GM06990 (cell line): ENCODE measurements around the gene TBX15.

Experiments
- DNase-seq: peaks from one replicate; pipeline ENCODE4 v3.0.0-alpha.2; 2011; ENCODE audit not compliant: insufficient read length; ENCODE audit errors: extremely low read depth
- H3K27me3 ChIP-seq: replicated peaks from 2 replicates; pipeline ENCODE4 v1.6.0; 2011; ENCODE audit warnings: low read length; ENCODE audit not compliant: control insufficient read depth, insufficient read depth
- H3K36me3 ChIP-seq: 2 replicates; pipeline ENCODE4 v1.5.1; 2011; ENCODE audit warnings: low read length; ENCODE audit not compliant: control insufficient read depth, insufficient read depth
- H3K4me3 ChIP-seq: replicated peaks from 2 replicates; pipeline ENCODE4 v1.5.1; 2011; ENCODE audit warnings: low read depth, mild to moderate bottlenecking, control low read depth, low read length
- TF ChIP-seq, protein P1 (sequence below): IDR thresholded peaks from 2 replicates; pipeline ENCODE4 v1.5.1; 2011; ENCODE audit warnings: low read length, control low read depth, mild to moderate bottlenecking, inconsistent platforms; ENCODE audit not compliant: insufficient read depth, poor library complexity, severe bottlenecking

The TBX15 gene

DNA sequence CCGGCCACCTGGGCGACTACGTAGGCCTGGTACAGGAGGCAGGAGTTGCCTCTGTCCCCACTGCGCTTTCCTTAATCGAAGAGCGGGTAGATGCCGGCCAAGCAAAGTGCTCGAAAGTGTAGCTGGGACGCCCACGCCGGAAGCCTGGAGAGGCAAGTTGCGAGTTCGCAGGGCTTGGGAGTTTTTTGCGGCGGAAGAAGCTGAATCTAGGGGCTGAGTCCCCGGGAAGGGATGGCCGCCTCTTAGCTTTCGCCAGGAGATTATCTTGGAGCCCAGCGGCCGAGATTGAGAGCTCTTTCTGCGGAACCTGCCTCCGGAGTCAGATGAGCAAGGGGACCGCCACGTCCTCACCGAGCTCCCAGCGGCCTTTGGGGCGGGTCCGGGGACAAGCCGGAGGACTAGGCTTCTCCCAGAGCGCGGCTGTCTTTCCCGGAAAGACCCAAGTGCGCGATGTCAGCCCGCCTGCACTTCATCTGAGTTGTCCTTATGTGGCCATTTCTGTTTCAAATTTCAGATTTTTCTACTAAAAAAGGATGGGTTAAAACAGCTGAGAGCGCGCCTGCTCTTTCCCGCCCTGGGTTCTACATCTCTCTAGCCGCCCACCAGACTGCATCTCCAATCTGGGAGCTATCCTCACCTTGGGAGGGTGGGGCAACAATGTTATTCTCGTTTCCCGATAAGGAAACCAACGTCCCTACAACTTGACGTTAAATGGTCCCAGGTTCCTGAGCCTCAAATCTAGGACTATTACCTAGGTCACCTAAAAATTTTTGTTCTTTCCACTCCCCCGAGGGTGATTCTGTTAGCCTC, 12.4 kb upstream of the TBX15 start:
- H3K27me3 ChIP-seq, result peaks cover 2% of the 10 kb centered on the region
- no peak for DNase-seq
- TF ChIP-seq, protein P1, sequence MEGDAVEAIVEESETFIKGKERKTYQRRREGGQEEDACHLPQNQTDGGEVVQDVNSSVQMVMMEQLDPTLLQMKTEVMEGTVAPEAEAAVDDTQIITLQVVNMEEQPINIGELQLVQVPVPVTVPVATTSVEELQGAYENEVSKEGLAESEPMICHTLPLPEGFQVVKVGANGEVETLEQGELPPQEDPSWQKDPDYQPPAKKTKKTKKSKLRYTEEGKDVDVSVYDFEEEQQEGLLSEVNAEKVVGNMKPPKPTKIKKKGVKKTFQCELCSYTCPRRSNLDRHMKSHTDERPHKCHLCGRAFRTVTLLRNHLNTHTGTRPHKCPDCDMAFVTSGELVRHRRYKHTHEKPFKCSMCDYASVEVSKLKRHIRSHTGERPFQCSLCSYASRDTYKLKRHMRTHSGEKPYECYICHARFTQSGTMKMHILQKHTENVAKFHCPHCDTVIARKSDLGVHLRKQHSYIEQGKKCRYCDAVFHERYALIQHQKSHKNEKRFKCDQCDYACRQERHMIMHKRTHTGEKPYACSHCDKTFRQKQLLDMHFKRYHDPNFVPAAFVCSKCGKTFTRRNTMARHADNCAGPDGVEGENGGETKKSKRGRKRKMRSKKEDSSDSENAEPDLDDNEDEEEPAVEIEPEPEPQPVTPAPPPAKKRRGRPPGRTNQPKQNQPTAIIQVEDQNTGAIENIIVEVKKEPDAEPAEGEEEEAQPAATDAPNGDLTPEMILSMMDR, result no peak
- H3K4me3 ChIP-seq, result no peak overlapping the region
- no peaks in the 10 kb centered on the region for H3K36me3 ChIP-seq

DNA sequence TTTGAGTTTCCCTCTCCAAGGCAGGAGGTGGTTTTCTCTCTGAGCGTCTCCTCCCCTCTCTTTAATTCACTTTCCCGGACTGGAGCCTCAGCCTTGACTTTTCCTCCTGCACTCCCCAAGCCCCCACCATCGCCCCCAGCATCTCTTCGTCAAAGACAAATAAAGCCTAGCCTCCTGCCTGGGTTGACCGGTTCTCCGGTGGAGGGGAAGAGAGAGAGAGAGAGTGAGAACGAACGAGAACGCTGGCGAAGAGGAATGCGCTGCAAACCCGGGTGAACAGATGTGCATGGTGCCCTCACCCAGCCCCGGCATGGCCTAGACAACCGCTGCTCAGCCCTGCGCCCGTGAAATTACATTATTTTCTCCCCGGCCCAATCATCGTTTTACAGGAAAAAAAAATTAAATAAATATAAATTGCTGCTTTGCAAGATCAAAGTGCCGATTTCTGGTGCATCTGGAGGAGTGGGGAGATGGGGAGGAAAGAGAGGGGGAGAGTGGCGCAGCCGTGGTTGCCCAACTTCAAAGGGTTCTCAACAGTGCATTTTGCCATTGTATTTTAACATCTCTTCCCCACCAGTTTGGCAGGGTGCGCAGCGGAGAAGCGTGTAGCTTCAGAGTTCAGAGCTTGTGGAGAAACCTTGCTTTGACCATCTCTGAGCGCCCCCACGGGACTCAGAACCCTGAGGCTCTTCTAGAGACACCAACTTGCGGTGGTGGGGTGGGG, 11.4 kb upstream of the TBX15 start:
- Histone ChIP-seq H3K4me3 (no peak overlapping the region), H3K36me3 (no peaks in the 10 kb centered on the region), H3K27me3 (no peaks in the 10 kb centered on the region; the same call in none of the 2 replicates)
- TF ChIP-seq, protein P1, result no peak
- no peak for DNase-seq

DNA sequence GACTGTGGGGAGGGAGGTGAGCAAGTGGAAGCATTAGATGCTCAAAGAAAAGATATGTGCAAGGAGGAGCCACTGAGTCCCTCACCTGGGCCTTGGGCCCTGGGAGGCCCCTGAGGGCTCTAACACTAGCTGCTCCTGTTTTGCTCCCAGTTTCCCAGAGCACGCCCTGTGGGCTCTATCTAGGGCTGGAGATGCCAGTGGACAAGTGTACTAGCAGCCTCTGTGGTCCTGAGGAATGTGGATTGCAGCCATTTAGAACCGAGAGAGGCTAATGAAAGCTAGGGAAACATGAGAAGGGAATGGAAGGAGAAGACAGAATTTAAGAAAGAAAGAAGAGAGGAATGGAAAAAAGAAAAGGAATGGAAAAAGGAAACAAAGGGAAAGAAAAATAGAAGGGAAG, 10.0 kb upstream of the TBX15 start:
- Histone ChIP-seq H3K36me3 (no peaks in the 10 kb centered on the region), H3K4me3 (no peak overlapping the region), H3K27me3 (no peaks in the 10 kb centered on the region; the same call in none of the 2 replicates)
- TF ChIP-seq, protein P1, result no peak
- DNase-seq, result no peak

DNA sequence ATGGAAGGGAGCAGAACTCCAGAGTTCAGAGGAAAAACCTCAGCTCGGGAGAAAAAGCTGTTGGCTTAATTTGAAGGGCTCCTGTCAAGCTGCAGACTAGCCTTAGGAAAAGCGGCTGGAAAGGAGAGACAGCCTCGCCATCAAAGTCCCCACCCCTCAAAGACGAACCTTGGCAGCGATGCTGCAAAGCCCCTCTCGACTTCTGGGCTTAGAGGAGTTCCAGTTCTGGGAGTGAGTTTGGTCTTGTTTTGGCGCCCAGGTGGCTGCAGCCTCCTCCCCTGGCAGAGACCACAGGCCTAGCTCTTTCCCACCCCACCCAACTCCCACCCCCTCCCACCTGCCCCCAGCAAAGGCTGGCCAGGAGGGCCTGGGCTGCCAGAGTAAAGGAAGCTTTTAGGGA, 9.1 kb upstream of the TBX15 start:
- H3K36me3 ChIP-seq, result no peaks in the 10 kb centered on the region
- TF ChIP-seq, protein P1, result no peak
- no peaks in the 10 kb centered on the region; the same call in 1 of the 2 replicates for H3K27me3 ChIP-seq
- H3K4me3 ChIP-seq, result no peak overlapping the region
- DNase-seq, result no peak

DNA sequence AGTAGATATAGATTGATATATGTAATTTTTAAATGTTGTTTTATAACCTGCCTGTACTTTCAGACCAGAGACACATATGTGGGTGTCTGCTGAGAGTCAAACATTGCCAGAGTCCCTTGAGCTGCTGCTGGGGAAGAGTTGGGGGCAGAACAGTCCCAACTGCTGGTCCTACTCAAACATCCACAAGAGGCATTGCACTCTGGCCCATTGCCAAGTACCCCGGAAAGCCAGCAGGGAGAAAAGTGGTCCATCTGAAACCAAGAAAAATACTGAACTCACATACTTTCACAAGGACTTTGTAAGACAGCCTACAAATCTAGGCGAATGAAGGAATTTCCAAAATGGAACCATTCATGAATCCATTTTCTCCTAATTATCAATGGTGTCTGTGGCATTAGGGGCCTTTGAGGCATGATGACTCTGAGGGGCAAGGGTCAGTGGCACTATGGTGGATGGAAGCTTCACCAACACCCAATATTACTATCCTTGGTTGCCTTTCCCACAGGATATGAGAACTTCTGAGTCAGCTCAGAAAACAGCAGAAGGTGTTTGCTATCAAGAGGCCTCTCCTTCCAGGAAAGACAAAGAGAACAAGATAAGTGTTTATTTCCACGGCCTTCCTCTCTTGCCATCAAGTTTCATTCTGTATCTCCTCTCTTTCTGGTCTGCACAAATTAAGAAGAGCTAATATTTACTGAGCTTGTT, 7.3 kb upstream of the TBX15 start:
- H3K36me3 ChIP-seq, result no peaks in the 10 kb centered on the region
- peaks cover 1% of the 10 kb centered on the region for H3K27me3 ChIP-seq
- DNase-seq, result no peak
- no peak overlapping the region for H3K4me3 ChIP-seq
- TF ChIP-seq, protein P1, result no peak
